ENCODE data around the gene PLEKHB1.

DNA sequence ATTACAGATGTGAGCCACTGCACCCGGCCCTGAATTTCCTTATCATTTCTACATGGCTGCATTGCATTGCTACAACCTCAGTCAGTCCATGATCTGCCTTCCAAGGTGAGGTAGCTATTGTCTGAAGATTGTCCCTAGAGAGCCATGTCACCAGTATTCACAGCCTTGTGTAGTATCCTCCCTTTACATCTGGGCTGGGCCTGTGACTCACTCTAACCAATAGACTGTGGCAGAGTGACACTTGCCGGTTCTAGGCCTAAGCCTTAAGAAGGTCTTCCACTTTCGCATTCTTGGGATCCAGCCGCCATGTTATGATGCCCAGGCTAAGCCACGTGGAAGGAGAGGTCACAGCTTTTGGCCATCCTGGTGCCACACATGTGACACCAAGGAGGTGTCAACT, 10.1 kb upstream of the PLEKHB1 start:
- no peak for TF ChIP-seq POLR2A (IDR thresholded peaks at IDR 0.05)
- no peak for TF ChIP-seq EP300 (IDR thresholded peaks at IDR 0.05)
- TF ChIP-seq, protein P1, sequence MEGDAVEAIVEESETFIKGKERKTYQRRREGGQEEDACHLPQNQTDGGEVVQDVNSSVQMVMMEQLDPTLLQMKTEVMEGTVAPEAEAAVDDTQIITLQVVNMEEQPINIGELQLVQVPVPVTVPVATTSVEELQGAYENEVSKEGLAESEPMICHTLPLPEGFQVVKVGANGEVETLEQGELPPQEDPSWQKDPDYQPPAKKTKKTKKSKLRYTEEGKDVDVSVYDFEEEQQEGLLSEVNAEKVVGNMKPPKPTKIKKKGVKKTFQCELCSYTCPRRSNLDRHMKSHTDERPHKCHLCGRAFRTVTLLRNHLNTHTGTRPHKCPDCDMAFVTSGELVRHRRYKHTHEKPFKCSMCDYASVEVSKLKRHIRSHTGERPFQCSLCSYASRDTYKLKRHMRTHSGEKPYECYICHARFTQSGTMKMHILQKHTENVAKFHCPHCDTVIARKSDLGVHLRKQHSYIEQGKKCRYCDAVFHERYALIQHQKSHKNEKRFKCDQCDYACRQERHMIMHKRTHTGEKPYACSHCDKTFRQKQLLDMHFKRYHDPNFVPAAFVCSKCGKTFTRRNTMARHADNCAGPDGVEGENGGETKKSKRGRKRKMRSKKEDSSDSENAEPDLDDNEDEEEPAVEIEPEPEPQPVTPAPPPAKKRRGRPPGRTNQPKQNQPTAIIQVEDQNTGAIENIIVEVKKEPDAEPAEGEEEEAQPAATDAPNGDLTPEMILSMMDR (IDR thresholded peaks at IDR 0.05) = no peak

All from ovary (tissue), 3 donors.